Endodermal cell (in vitro differentiated cells): ENCODE data around the gene SMARCE1. TPM values are rescaled to one million over a fixed set of nuclear protein-coding genes. Genes with fewer than 3 reads are reported as not detected.

Experiments
- DNase-seq: peaks from one replicate; pipeline ENCODE4 v3.0.0-alpha.2; 2017
- H3K27ac ChIP-seq: 2 replicates; pipeline ENCODE4 v1.5.1; 2013; ENCODE audit warnings: mild to moderate bottlenecking, low read depth, low read length, moderate library complexity
- H3K27me3 ChIP-seq: 2 replicates; pipeline ENCODE4 v1.6.1; 2013; ENCODE audit warnings: mild to moderate bottlenecking, low read length, moderate library complexity; ENCODE audit not compliant: insufficient read depth, control insufficient read depth, poor library complexity, severe bottlenecking
- H3K36me3 ChIP-seq: 2 replicates; pipeline ENCODE4 v1.7.0; 2013; ENCODE audit warnings: mild to moderate bottlenecking, low read length, moderate library complexity; ENCODE audit not compliant: control insufficient read depth, insufficient read depth
- H3K4me1 ChIP-seq: one replicate; pipeline ENCODE4 v1.7.0; 2013; ENCODE audit warnings: low read length; ENCODE audit not compliant: control insufficient read depth, insufficient read depth
- H3K4me3 ChIP-seq: 2 replicates; pipeline ENCODE4 v1.5.1; 2013; ENCODE audit warnings: mild to moderate bottlenecking, low read length, moderate library complexity
- H3K9ac ChIP-seq: 2 replicates; pipeline ENCODE4 v1.6.1; 2013; ENCODE audit warnings: mild to moderate bottlenecking, low read length, moderate library complexity; ENCODE audit not compliant: poor library complexity, severe bottlenecking; ENCODE audit errors: extremely low read depth
- H3K9me3 ChIP-seq: 2 replicates; pipeline ENCODE4 v1.6.1; 2013; ENCODE audit warnings: mild to moderate bottlenecking, low read length, moderate library complexity; ENCODE audit not compliant: control insufficient read depth
- H3K27ac Mint-ChIP-seq: 2 replicates; pipeline ENCODE4 v1.8.0; 2020; ENCODE audit warnings: mixed read lengths
- H3K27me3 Mint-ChIP-seq: 2 replicates; pipeline ENCODE4 v1.8.0; 2021; ENCODE audit warnings: mild to moderate bottlenecking, mixed read lengths; ENCODE audit not compliant: insufficient read depth
- H3K36me3 Mint-ChIP-seq: 2 replicates; pipeline ENCODE4 v1.8.0; 2020; ENCODE audit warnings: low read depth, mixed read lengths
- H3K4me1 Mint-ChIP-seq: 2 replicates; pipeline ENCODE4 v1.8.0; 2020; ENCODE audit warnings: mixed read lengths
- H3K4me3 Mint-ChIP-seq: 2 replicates; pipeline ENCODE4 v1.8.0; 2020; ENCODE audit warnings: mild to moderate bottlenecking, moderate library complexity, mixed read lengths
- H3K9me3 Mint-ChIP-seq: 2 replicates; pipeline ENCODE4 v1.8.0; 2020; ENCODE audit warnings: mild to moderate bottlenecking, mixed read lengths
- CTCF ChIP-seq: fragments of 200-600 bp; sonication (generic); conservative IDR thresholded peaks from 2 replicates; pipeline ENCODE4 v1.5.0; 2021; ENCODE audit warnings: antibody characterized with exemption, mild to moderate bottlenecking
- WGBS, 2 experiments: methylation state at CpG; one replicate each; pipeline versions ENCODE4 v1.1.5 to v1.1.7; 2013; ENCODE audit warnings: missing lambda C conversion rate in 2 of 2, mixed read lengths in 1 of 2; ENCODE audit not compliant: insufficient coverage in 1 of 2, insufficient read length in 1 of 2; 5-methylcytosine and 5-hydroxymethylcytosine counted together
- total RNA-seq, 2 donors: library from RNA; stranded (reverse); fragmentation: NEBNext Ultra II Directional in 1 of 2; extraction: Animal tissue kit (Norgen Biotek cat#: 25700) in 1 of 2; gene quantifications; 2 replicates in 1 of 2; 3 replicates in 1 of 2; pipeline ENCODE4 v1.2.1, GENCODE V29; 2021

Gene SMARCE1
- total RNA-seq, 2 donors from 2014 or later: 156 to 191 TPM

GRCh38 chr17:40605306-40605705, 42.3 kb downstream of the SMARCE1 start:
- H3K9ac ChIP-seq: no peak overlapping the region
- DNase-seq: no peak
- H3K27me3 ChIP-seq: no peaks in the 10 kb centered on the region
- Mint-ChIP-seq H3K27ac (no peak overlapping the region), H3K4me1 (peaks cover 7% of the 10 kb centered on the region), H3K4me3 (no peak overlapping the region), H3K36me3 (no peaks in the 10 kb centered on the region), H3K27me3 (no peaks in the 10 kb centered on the region), H3K9me3 (no peaks in the 10 kb centered on the region)
- H3K36me3 ChIP-seq: no peaks in the 10 kb centered on the region
- no peaks in the 10 kb centered on the region for H3K9me3 ChIP-seq
- H3K27ac ChIP-seq: no peak overlapping the region
- 88 to 93% methylated on average over 1 to 6 of the region's 6 CpGs for WGBS, 2 experiments
- no peak overlapping the region for H3K4me3 ChIP-seq
- H3K4me1 ChIP-seq: no peaks in the 10 kb centered on the region
- no peak for TF ChIP-seq CTCF

GRCh38 chr17:40604327-40605080, 43.1 kb downstream of the SMARCE1 start:
- no peak overlapping the region for H3K27ac ChIP-seq

More at GRCh38 chr17:40604327-40605080, 43.1 kb downstream of the SMARCE1 start:
- WGBS, 2 experiments: 94 to 96% methylated on average over 5 to 8 of the region's 8 CpGs
- Mint-ChIP-seq H3K36me3 (no peaks in the 10 kb centered on the region), H3K4me3 (no peak overlapping the region), H3K27me3 (no peaks in the 10 kb centered on the region), H3K9me3 (no peaks in the 10 kb centered on the region), H3K27ac (no peak overlapping the region), H3K4me1 (peaks cover 7% of the 10 kb centered on the region)
- no peak for DNase-seq
- no peaks in the 10 kb centered on the region for H3K4me1 ChIP-seq
- no peaks in the 10 kb centered on the region for H3K9me3 ChIP-seq
- no peak overlapping the region for H3K4me3 ChIP-seq
- no peaks in the 10 kb centered on the region for H3K36me3 ChIP-seq
- no peak overlapping the region for H3K9ac ChIP-seq
- no peaks in the 10 kb centered on the region for H3K27me3 ChIP-seq
- no peak for TF ChIP-seq CTCF
